ENCODE data around the gene RPS14.

- TF ChIP-seq CTCF (conservative IDR thresholded peaks at IDR 0.05 in 1 of 2, IDR thresholded peaks at IDR 0.05 in 1 of 2; ENCODE audit: extremely low read depth in 1 of 2, insufficient read depth in 1 of 2, low read depth in 1 of 2, low read length in 2 of 2) (no peak), EZH2 (IDR thresholded peaks at IDR 0.05; ENCODE audit: borderline replicate concordance, low read length) (no peak)
Observed at GRCh38 chr5:150448952-150449516, 505 bp downstream of the RPS14 start.

Measured in mammary epithelial cell (primary cell).